DMS79 treated with DMSO at 0.1 percent for 48 hours (cell line): ENCODE results near the gene GPR25.

Experiments
- DNase-seq: peaks from one replicate; lab custom pipeline; 2025; lab: John Stamatoyannopoulos, UW

Gene GPR25

GRCh38 chr1:200873116-200873670, 412 bp downstream of the GPR25 start:
- DNase-seq = no peak

- no peak for DNase-seq
These were observed 1.1 kb downstream of the GPR25 start for GRCh38 chr1:200873671-200874397.

GRCh38 chr1:200874694-200875093, 1.9 kb downstream of the GPR25 start:
- no peak for DNase-seq

- no peak for DNase-seq
These were observed 2.6 kb downstream of the GPR25 start for GRCh38 chr1:200875416-200875815.

GRCh38 chr1:200877010-200877409, 4.2 kb downstream of the GPR25 start:
- no peak for DNase-seq

GRCh38 chr1:200877839-200878551, 5.2 kb downstream of the GPR25 start:
- DNase-seq = no peak

- DNase-seq = no peak
These were observed 7.4 kb downstream of the GPR25 start for GRCh38 chr1:200880212-200880611.

- no peak for DNase-seq
These were observed 10.3 kb downstream of the GPR25 start for GRCh38 chr1:200883118-200883517.

GRCh38 chr1:200885623-200886402, 13.0 kb downstream of the GPR25 start:
- DNase-seq = no peak

GRCh38 chr1:200886594-200886993, 13.8 kb downstream of the GPR25 start:
- no peak for DNase-seq

- DNase-seq = no peak
These were observed 14.3 kb downstream of the GPR25 start for GRCh38 chr1:200887036-200887435.

GRCh38 chr1:200887772-200888348, 15.1 kb downstream of the GPR25 start:
- no peak for DNase-seq

- no peak for DNase-seq
These were observed 15.6 kb downstream of the GPR25 start for GRCh38 chr1:200888349-200888838.

GRCh38 chr1:200889571-200889970, 16.8 kb downstream of the GPR25 start:
- DNase-seq = no peak

GRCh38 chr1:200890027-200890426, 17.2 kb downstream of the GPR25 start:
- no peak for DNase-seq

- peak; percentile 72 for DNase-seq
These were observed 18.3 kb downstream of the GPR25 start for GRCh38 chr1:200890818-200891773.

GRCh38 chr1:200891774-200892157, 19.0 kb downstream of the GPR25 start:
- peak; percentile 25 for DNase-seq

- no peak for DNase-seq
These were observed 19.8 kb downstream of the GPR25 start for GRCh38 chr1:200892546-200892945.

- DNase-seq = no peak
These were observed 20.2 kb downstream of the GPR25 start for GRCh38 chr1:200892958-200893357.

GRCh38 chr1:200893411-200893901, 20.7 kb downstream of the GPR25 start:
- DNase-seq = no peak
